GM12872 (cell line): Measurements from ENCODE around the gene KRT82.

Experiments
- CTCF ChIP-seq: IDR thresholded peaks from 3 replicates; pipeline ENCODE4 v1.5.1; 2011; ENCODE audit warnings: low read depth, mild to moderate bottlenecking, low read length, moderate library complexity; ENCODE audit not compliant: insufficient read depth

KRT82 gene

GRCh38 chr12:52362118-52362726 is 43.9 kb downstream of the KRT82 start:
- peak; percentile 52 for TF ChIP-seq CTCF

- TF ChIP-seq CTCF = no peak
Measured at GRCh38 chr12:52361553-52361952, 44.6 kb downstream of the KRT82 start.

- no peak for TF ChIP-seq CTCF
Measured at GRCh38 chr12:52360663-52361271, 45.4 kb downstream of the KRT82 start.

- no peak for TF ChIP-seq CTCF
Measured at GRCh38 chr12:52360106-52360662, 46.0 kb downstream of the KRT82 start.

GRCh38 chr12:52359621-52360061 is 46.5 kb downstream of the KRT82 start:
- TF ChIP-seq CTCF = no peak

- peak; percentile 46 for TF ChIP-seq CTCF
Measured at GRCh38 chr12:52358575-52359350, 47.4 kb downstream of the KRT82 start.
